NOMO-1 treated with dmso at 0.1 percent for 144 hours (cell line): ENCODE results near the gene ZNF462.
"Not testable (repeated sequence)": the region's sequence is repeated elsewhere in the genome, so short reads cannot be mapped to it uniquely, and the experiment has no call there.

Source experiments
- DNase-seq: peaks from one replicate; lab custom pipeline; 2025; ENCODE audit not compliant: unreplicated experiment; lab: John Stamatoyannopoulos, UW

Gene ZNF462

DNA sequence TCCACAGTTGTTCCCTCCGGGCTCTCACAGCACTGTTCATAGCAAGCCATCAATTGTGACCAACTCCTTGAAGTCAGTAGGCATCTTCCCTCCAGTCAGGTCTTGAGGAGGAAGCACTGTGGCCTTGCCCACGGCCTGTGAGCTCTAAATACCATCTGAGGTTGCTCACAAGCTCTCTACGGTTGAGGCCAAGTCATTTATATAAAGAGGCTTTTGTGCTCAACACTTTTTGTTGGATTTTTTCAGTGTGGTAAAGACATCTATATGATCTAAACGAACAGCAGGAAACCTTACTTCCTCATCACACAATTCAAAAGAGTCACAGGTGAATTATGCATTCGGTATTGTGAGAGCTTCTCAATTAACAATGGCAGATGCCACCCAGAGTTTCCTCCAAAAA is 97.3 kb downstream of the ZNF462 start:
- DNase-seq, result no peak

DNA sequence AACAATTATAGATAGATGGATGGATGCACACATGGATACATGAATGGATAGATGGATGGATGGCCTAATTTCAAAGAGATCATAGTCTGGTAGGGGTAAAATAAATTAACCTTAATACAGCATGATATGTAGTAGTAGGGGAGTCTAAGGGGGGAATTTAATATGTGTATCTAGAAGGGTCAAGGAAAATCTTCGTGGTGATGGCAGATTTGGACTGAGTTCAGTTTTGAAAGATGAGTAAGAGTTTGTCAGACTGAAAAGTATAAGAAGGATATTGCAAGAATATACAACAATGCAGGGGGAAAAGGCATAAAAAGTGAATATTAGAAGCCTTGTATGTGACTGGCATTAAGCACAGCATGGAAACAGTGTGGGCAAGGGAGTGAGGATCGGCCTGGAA is 98.7 kb downstream of the ZNF462 start:
- no peak for DNase-seq

DNA sequence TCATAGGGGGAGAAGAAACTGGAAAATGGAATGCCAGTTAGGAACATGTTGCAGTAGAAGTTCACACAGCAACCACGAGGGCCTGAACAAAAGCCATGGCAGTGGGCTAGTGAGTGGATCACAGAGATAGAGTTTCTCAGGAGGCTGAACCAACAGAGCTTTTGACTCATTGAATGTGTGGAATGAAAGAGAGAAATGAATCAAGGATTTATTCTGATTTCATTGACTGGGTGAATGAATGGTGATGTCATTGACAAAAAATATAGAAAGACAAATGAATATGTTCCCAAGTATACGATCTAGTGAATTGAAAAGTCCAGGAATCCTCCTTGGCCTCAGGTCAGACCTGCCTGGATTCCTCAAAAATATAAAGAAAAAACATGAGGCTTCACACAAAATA is 99.2 kb downstream of the ZNF462 start:
- DNase-seq, result no peak

GRCh38 chr9:106962615-106963363 is 99.8 kb downstream of the ZNF462 start:
- DNase-seq, result no peak

DNA sequence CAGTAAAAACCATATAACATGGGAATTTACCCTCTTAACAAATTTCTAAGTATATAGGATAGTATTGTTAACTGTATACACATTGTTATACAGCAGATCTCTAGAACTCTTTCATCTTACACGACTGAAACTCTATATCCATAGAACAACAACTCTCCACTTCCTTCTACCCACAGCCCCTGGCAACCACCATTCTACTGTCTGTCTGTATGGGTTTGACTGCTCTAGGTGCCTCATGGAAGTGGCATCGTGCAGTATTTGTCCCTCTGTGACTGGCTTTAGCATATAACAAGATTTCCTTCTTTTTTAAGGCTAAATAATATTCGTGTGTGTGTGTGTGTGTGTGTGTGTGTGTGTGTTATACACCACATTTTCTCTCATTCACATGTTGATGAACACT is 100.7 kb downstream of the ZNF462 start:
- no peak for DNase-seq

DNA sequence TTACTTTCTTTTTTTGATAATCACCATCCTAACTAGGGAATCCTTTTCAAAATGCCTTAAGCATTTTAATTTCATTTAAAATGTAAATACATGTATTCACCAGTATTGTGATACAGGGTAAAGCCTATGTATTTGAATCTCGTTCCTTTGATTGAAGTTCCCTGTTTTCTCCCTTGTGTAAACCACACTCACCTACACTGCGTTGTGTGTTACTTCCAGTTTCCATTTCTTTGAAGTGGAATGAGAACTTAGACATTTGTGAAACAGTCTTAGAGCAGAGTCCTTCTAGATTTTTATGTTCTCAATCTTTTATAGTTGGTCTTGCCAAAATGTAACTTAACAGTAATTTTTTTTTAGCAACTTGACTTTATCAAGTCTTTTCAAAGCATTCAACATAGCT is 101.4 kb downstream of the ZNF462 start:
- DNase-seq, result no peak

DNA sequence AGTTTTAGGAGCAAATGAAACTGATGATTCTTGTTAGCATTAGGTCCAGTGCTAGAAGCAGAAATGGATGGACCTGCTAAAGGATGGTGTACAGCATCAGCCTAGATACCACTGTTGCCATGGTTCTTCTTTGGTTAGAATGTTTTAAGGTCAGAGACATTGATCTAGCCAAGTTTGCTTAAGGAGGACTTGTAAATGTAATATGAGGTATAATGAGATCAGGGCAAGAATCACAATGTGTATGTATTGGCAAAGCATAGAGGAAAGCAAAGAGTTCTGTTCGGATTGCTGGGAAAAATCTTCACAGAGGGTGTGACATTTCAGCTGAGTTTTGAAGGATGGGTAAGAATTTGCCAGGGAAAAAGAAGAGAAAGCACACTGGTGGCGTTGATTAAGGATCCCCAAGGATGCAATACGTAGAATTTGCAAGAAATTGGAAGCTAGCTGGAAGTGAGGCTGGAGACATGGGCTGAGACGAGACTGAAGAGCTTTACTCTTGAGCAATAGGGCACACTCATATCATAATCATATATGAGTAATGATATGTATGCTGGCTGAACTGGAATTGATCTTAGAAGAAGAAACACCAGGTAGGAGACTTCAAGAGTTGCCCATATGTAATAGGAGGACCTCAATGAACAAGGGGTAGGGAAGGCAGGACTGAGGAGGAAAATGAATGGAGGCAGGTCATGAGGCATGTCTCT is 102.0 kb downstream of the ZNF462 start:
- DNase-seq, result no peak

DNA sequence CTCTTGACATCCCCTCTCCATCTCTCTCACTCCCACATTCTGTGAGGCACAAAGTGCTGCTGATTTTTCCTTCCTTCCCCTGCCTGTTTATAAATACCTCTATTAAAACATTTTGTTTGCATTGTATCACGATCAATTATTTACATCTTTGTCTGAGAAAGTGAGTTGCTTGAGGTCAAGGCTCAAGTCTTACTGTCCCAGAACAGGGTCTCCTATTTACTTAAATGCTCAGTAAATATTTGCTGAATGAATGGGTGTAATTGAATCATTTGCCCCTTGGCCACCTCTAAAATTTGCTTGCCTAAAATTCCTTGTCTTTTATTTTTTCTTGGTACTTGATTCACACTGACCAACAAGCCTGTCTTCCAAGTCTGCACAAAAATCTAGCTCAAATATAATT is 103.5 kb downstream of the ZNF462 start:
- no peak for DNase-seq

- no peak for DNase-seq
Observed at GRCh38 chr9:106969696-106970095, 106.7 kb downstream of the ZNF462 start.

- DNase-seq, result no peak
Observed at GRCh38 chr9:106970219-106970975, 107.4 kb downstream of the ZNF462 start.

DNA sequence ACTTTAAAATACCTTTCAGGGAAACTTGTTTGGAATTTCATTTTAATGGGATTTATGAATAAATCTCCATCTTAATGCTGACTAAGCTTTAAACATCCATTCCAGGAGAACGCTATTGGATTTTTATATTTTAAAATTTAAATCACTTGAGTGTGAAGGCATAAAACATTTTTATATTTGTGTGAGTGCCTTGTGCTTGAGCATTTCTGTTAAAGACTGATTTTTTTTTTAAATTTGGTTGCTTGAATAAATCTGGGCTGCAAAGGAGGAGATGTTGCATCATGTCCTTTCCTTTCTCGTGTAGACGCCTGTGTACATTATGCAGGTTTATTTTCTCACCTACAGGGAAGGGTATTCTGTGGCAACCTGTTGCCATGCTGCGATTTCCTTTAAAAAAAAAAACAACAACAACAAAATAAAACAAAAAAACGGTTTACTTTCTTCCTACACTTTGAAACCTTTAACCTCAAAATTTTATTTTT is 108.1 kb downstream of the ZNF462 start:
- DNase-seq, result no peak

- DNase-seq, result no peak
Observed at GRCh38 chr9:106972082-106972481, 109.1 kb downstream of the ZNF462 start.

DNA sequence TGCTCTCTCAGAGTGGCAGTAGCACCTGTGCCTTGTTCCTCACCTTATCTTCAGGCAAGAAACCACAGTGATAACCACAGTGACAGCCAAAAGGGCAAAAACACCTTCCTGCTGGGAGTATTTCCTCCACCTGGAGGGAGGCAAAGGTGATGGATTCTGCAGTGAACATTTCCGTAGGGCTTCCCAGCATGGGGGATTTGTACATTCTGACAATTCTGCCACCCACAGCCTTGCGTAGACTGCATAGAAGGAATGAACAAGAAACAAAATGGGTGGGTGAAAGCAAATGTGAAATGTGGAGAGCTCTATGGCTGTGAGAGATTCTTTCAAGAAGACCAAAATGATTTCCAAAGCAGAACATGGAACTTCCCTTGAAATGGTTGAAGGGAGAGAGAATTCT is 111.4 kb downstream of the ZNF462 start:
- DNase-seq, result no peak

GRCh38 chr9:106976772-106977171 is 113.8 kb downstream of the ZNF462 start:
- no peak for DNase-seq

DNA sequence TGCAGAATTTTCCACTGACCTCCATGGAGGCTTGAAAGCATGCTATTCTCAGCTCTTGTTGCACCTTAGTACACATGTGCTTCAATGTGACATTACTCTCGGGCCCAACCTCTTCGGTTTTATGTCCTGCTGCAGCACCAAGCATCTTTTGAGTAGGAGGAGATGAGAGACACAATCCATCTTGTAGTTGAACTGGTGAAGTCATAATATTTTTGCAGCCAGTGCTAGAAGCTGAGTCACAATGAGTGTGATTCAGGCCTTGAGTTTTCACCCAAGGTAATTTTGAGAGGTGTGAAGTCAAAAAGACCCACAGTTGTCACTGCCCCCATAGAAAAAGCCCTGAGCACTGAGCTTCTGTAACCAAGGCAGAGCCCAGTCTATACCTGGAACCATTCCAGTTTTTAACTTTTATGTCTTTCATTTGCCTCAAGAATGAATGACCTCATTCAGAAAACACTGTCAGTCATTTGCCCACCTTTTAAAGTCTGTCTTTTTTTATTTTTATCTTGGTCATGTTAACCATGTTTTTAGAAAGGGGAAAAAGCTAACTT is 117.7 kb downstream of the ZNF462 start:
- no peak for DNase-seq

DNA sequence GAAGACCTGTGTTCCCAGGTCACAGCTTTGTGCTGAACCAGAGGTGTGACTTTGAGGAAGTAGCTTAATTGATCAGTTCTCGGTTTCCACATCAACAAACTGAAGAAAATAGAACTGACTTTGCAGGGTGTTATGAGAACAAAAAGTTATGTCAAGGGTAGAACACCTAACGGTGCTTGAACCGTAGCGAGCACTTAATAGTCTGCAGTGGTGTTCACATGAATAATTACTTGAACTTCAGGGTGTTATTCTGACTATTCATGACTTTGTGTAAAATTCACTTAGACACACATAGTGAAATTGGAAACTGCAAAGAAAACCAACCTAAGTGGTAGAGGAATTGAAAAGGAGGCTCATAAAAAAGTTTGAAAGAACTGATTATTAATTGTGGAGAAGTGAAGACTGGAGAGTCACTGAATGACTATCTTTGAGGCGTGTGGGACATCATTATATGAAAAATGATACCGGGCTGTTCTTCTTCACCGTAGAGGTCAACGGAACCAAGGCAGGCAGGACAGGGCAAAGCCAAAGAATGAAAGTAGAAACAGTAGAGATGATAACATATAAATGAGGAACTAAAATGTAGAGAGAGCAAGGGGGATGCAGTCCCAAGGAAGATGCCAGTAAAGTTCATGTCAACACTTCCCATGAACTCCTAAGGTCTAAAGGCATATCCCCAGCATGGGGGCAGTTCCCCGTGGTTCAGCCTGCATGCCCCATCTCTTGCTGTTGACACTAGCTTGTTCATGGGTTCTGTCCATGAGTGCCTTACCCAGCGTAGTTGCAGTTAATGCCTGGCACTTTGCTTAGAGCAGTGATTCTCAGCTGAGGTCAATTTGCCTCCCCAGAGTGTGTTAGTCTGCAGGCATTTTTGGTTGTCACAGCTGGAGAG is 118.7 kb downstream of the ZNF462 start:
- DNase-seq, result no peak

DNA sequence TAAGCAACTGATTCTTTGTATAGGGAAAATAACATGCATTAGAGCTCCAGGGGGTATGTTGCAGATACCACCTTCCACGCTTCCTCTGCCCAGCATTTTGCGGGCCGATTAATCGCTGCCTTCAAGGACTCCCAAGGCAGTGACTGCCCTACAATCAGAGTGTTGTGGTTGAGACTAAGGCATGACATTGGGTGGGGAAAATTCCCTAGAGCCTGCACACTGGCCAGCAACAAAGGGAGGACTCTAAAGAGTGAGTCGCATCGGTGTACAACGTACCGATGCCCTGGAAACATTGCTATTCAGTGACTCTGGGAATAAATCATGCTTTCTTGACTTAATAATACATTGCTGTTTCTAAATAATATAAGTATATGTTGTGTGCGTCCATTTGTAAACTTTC is 119.7 kb downstream of the ZNF462 start:
- DNase-seq, result no peak

- DNase-seq, result no peak
Observed at GRCh38 chr9:106983346-106983745, 120.4 kb downstream of the ZNF462 start.

DNA sequence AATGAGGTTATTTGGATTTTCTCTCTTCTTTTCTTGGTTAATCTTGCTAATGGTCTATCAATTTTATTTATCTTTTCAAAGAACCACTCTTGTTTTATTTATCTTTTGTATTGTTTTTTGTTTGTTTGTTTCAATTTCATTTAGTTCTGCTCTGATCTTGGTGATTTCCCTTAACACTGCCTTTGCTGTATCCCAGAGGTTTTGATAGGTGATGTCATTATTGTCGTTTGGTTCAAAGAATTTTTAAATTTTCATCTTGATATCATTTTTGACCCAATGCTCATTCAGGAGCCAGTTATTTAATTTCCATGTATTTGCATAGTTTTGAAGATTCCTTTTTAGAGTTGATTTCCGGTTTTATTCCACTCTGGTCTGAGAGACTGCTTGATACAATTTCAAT is 126.9 kb downstream of the ZNF462 start:
- not testable (repeated sequence) for DNase-seq

DNA sequence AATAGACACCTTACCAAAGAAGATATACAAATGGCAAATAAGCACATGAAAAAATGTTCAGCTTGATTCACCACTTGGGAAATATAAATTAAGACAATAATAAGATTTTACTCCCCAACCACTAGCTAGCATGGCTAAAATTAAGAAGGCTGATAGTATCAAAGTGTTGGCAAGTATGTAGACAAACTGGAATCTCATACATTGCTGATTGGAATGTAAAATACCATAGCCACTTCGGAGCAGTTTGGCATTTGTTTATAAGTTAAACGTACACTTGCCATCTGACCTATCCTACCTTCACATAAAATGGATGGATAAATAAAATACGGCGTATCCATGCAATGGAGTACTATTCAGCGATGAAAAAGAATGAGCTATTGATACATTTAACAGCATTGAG is 129.2 kb downstream of the ZNF462 start:
- DNase-seq, result no peak

DNA sequence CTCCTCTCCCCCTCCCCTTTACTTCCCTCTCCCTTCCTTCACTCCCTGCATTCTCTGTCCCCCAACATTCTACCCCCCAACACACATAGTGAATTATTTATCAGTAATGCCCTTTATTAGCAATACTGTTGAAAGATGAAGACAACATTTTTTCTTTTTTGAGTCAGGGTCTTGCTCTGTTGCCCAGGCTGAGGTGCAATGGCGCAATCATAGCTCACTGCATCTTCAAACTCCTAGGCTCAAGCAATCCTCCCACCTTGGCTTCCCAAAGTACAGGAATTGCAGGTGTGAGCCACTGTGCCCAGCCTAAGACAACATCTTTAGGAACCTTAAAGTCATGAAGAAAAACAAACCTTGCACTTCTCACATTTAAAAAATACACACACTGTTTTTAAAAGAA is 130.6 kb downstream of the ZNF462 start:
- DNase-seq, result no peak
